Stimulated activated CD4-positive, alpha-beta T cell treated with anti-CD3 and anti-CD28 coated beads, Interleukin-2, amount 100 ng/mL, for 24 hours (primary cell): ENCODE results near the gene GABPA.
"Not testable (repeated sequence)": the region's sequence is repeated elsewhere in the genome, so short reads cannot be mapped to it uniquely, and the experiment has no call there.

ENCODE experiments used
- DNase-seq, 2 donors: peaks; one replicate each; pipeline ENCODE4 v3.0.0-alpha.2; 2020

GABPA gene

GRCh38 chr21:25734904-25735645 is at the start of gene GABPA, which contains the start of gene ATP5PF:
Gene GABPA, plus strand, starts transcription at chr21:25734972. Its CDS starts 6,627 bp downstream, at chr21:25741599.
Gene ATP5PF, minus strand, starts transcription at chr21:25734904. Its CDS starts 5,110 bp downstream, at chr21:25729794.
- peak; percentile 98 for DNase-seq

- DNase-seq = no peak
Observed at GRCh38 chr21:25687787-25688186, 47.0 kb upstream of the GABPA start.

GRCh38 chr21:25688275-25689155 is 46.3 kb upstream of the GABPA start:
- no peak for DNase-seq

- DNase-seq = no peak
Observed at GRCh38 chr21:25689226-25689625, 45.5 kb upstream of the GABPA start.

GRCh38 chr21:25691976-25692375 is 42.8 kb upstream of the GABPA start:
- DNase-seq = no peak

- DNase-seq = not testable (repeated sequence)
Observed at GRCh38 chr21:25695461-25695860, 39.3 kb upstream of the GABPA start.

- DNase-seq = no peak
Observed at GRCh38 chr21:25700741-25701140, 34.0 kb upstream of the GABPA start.

- DNase-seq = no peak
Observed at GRCh38 chr21:25701529-25701928, 33.2 kb upstream of the GABPA start.

- DNase-seq = peak; percentile 44 to 54
Observed at GRCh38 chr21:25708467-25709065, 26.2 kb upstream of the GABPA start.

GRCh38 chr21:25709684-25710265 is 25.0 kb upstream of the GABPA start:
- no peak for DNase-seq

- DNase-seq = no peak
Observed at GRCh38 chr21:25710550-25710949, 24.2 kb upstream of the GABPA start.

GRCh38 chr21:25714066-25714465 is 20.7 kb upstream of the GABPA start:
- DNase-seq = not testable (repeated sequence)

GRCh38 chr21:25717491-25718147 is 17.2 kb upstream of the GABPA start:
- no peak for DNase-seq

- no peak for DNase-seq
Observed at GRCh38 chr21:25721987-25722386, 12.8 kb upstream of the GABPA start.

GRCh38 chr21:25722631-25723030 is 12.1 kb upstream of the GABPA start:
- no peak for DNase-seq

- DNase-seq = no peak
Observed at GRCh38 chr21:25732091-25732760, 2.5 kb upstream of the GABPA start.

GRCh38 chr21:25733859-25734653 is 716 bp upstream of the GABPA start:
- DNase-seq = peak; percentile 31 to 43

GRCh38 chr21:25734654-25734903 is 193 bp upstream of the GABPA start:
- no peak for DNase-seq

GRCh38 chr21:25735646-25736597 is 1.1 kb downstream of the GABPA start:
- DNase-seq = peak; percentile 82 to 83

- DNase-seq = no peak
Observed at GRCh38 chr21:25737421-25737820, 2.6 kb downstream of the GABPA start.
